ENCODE results near the gene SCMH1. TPM values are rescaled to one million over a fixed set of nuclear protein-coding genes. Genes with fewer than 3 reads are reported as not detected.
"Not testable (repeated sequence)": the region's sequence is repeated elsewhere in the genome, so short reads cannot be mapped to it uniquely, and the experiment has no call there.

SCMH1 gene
- total RNA-seq, 1 experiment from 2014 or later = 28.0 TPM

DNA sequence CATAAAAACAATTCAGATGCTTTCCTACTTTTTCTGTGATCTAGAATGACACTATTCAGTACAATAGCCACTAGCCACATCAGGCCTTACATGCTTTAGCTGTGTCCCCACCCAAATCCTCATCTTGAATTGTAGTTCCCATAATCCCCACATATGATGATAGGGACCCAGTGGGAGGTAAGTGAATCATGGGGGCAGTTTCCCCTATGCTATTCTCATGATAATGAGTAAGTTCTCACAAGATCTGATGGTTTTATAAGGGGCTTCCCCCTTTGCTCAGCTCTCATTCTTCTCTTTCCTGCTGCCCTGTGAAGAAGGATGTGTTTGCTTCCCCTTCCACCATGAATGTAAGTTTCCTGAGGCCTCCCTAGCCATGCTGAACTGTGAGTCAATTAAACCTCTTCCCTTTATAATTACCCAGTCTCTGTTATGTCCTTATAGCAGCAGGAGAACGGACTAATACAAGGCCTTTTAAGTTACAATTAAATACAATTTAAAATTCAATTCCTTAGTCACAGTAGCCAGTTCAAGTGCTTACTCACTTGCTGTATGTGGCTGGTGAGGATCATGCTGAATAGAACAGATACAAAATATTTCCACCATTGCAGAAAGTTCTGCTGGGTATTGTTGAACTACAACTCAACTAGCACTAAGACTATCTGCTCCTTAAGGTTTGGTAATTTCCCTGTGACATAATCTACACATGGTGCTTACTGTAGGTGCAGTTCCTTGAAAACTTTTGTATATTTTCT is 106.7 kb downstream of the SCMH1 start:
- H3K9me2 ChIP-seq (ENCODE audit: insufficient read depth) = no peaks in the 10 kb centered on the region
- no peak overlapping the region for H3K9ac ChIP-seq (ENCODE audit: low read length)
- H3K27me3 ChIP-seq (ENCODE audit: insufficient read depth, low read length) = no peaks in the 10 kb centered on the region
- no peak overlapping the region for H3K4me3 ChIP-seq (replicated peaks in 1 of 2; ENCODE audit: low read depth in 1 of 2, low read length in 2 of 2)
- intact Hi-C loops (cut with micrococcal nuclease) = no loop called here
- H3K9me3 ChIP-seq (ENCODE audit: control insufficient read depth in 1 of 2, insufficient read depth in 1 of 2, low read depth in 1 of 2, low read length in 2 of 2) = no peaks in the 10 kb centered on the region
- BruUV-seq (replicated peaks) = no TSS peak
- no peak for DNase-seq (ENCODE audit: low read depth, low spot score)
- ChIA-PET CTCF (no interaction called here), RAD21 (ENCODE audit: low non-redundant PET in 1 of 2, low total read pairs in 2 of 2, uncharacterized antibody in 2 of 2, unreplicated experiment in 2 of 2) (no interaction called here), POLR2A (no interaction called here)
- no peaks in the 10 kb centered on the region for H3K79me2 ChIP-seq (ENCODE audit: insufficient read depth, low read length)
- H4K20me1 ChIP-seq (ENCODE audit: insufficient read depth) = no peaks in the 10 kb centered on the region
- no peak overlapping the region for H3K27ac ChIP-seq (ENCODE audit: low read depth, low read length)
- H2AFZ ChIP-seq (ENCODE audit: low read depth, low read length, poor library complexity, severe bottlenecking) = no peak overlapping the region
- TF ChIP-seq SRF (IDR thresholded peaks at IDR 0.05; ENCODE audit: low read depth) (no peak), CBX3 (IDR thresholded peaks at IDR 0.05; ENCODE audit: low read depth) (no peak), EGR1 (IDR thresholded peaks at IDR 0.05; ENCODE audit: low read depth) (no peak), ZBTB33 (IDR thresholded peaks at IDR 0.05; ENCODE audit: extremely low read depth, insufficient replicate concordance, low read length) (no peak), POLR2AphosphoS5 (IDR thresholded peaks at IDR 0.05; ENCODE audit: low read depth, low read length) (no peak)
- no peak overlapping the region for H3K4me2 ChIP-seq (ENCODE audit: low read length)
- no peaks in the 10 kb centered on the region for H3K4me1 ChIP-seq (ENCODE audit: control insufficient read depth in 1 of 2, insufficient read depth in 2 of 2, low read length in 2 of 2)
- peaks cover 0 to 5% of the 10 kb centered on the region in 2 experiments; a peak in 2 of 4 replicates for H3K36me3 ChIP-seq (ENCODE audit: control insufficient read depth in 1 of 2, insufficient read depth in 2 of 2, low read length in 2 of 2)
- ATAC-seq = no peak

- CTCF ChIA-PET, ATAC-seq: not testable (repeated sequence)
Observed at GRCh38 chr1:41134325-41134724, 107.8 kb downstream of the SCMH1 start.

More at GRCh38 chr1:41134325-41134724, 107.8 kb downstream of the SCMH1 start:
- H3K4me3 ChIP-seq (replicated peaks in 1 of 2; ENCODE audit: low read depth in 1 of 2, low read length in 2 of 2); BruUV-seq (replicated peaks); H2AFZ ChIP-seq (ENCODE audit: low read depth, low read length, poor library complexity, severe bottlenecking); H3K79me2 ChIP-seq (ENCODE audit: insufficient read depth, low read length); H3K36me3 ChIP-seq (ENCODE audit: control insufficient read depth in 1 of 2, insufficient read depth in 2 of 2, low read length in 2 of 2); H3K27me3 ChIP-seq (ENCODE audit: insufficient read depth, low read length); intact Hi-C loops (cut with micrococcal nuclease); POLR2A ChIA-PET; H3K4me1 ChIP-seq (ENCODE audit: control insufficient read depth in 1 of 2, insufficient read depth in 2 of 2, low read length in 2 of 2); DNase-seq (ENCODE audit: low read depth, low spot score); H3K27ac ChIP-seq (ENCODE audit: low read depth, low read length); H3K9ac ChIP-seq (ENCODE audit: low read length); H4K20me1 ChIP-seq (ENCODE audit: insufficient read depth); H3K4me2 ChIP-seq (ENCODE audit: low read length); H3K9me2 ChIP-seq (ENCODE audit: insufficient read depth); H3K9me3 ChIP-seq (ENCODE audit: control insufficient read depth in 1 of 2, insufficient read depth in 1 of 2, low read depth in 1 of 2, low read length in 2 of 2); RAD21 ChIA-PET (ENCODE audit: low non-redundant PET in 1 of 2, low total read pairs in 2 of 2, uncharacterized antibody in 2 of 2, unreplicated experiment in 2 of 2): not testable (repeated sequence)
